HG03439 (cell line): ENCODE data around the gene ZFHX3.
"Not testable (repeated sequence)": the region's sequence is repeated elsewhere in the genome, so short reads cannot be mapped to it uniquely, and the experiment has no call there.

Experiments
- ATAC-seq: cut with Tn5 transposase; IDR thresholded peaks from one replicate; pipeline ENCODE4 v1.9.1; 2021; ENCODE audit warnings: mild to moderate bottlenecking, moderate library complexity; ENCODE audit not compliant: unreplicated experiment

Gene ZFHX3

DNA sequence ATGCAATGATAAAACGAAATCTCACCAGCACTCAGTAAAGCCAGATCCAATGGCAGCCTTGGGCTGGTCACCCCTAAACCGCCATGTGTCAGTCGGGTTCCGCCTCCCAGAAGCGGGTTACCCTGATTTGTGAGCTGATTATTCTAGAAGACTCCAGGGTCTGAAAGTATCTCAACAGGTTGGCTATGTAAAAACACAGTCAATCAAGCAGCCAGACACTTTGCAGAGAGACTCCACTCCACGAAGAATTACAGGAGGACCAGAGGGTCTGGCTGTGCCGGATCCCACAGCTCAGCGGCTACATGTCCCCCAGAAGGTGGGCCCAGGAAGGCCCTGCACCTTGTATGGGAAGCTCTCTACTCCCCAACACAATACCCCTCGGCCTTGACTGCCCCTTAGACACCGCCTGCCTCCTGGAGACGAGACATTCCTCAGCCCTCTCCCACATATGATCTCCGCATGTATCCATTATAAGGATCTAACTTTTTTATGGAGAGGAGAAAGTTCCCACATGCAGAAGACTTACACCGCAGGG is 23.3 kb downstream of the ZFHX3 start:
- ATAC-seq: no peak

DNA sequence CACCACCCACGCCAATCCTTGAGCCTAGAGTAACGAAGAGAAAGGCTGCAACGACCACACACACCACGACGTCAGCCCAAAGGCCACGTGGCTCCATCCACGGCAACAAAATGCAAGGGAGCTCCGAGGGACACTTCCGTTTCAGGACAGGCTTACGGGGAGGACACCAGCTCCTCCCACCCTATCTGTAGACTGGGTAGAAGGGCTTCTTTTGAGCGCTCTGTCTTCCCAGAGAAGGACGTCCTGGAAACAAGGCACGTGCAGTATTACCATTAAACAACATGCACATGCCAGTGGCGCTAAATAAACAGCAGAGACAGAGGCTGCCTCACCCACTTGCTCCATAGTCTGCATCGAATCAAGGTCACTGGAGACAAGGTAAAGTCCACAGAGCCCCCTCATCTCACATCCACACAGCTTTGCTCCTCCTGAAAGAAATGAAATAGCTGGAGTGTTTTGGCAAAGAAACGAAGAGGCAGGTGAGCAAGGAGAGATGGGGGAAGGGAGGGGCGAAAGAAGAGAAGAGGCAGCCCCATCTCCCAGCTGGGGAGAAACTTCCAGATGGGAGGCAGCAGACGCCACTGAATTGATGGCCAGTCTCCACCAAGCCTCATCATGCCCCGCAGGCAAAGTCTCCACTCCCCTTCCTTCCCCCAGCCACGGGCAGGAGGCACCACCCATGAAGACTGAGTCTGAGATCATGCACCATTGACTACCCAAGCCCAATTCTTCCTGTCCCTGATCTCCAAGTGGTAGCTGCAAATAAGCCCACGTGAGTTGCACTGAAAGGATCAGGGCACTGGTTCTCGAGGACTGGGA is 24.0 kb downstream of the ZFHX3 start:
- no peak for ATAC-seq

DNA sequence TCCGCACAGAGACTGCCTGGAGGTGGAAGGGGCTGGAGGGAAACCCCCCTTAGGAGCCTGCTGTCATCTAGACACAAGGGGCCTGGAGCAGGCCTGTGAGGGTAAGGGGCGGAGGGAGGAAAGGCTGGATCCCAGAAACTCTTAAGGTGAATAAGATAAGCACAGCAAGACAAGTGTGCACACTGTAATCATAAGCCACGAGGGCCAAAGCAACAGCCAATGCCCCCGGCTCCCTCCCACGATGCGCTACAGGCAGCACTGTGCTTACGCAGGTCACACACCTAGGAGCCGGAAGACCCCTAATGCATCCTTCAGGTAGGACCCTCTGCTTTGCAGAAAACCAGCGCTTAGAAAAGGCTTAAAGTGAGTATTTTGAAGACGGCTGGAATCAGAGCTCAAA is 24.6 kb downstream of the ZFHX3 start:
- ATAC-seq: no peak

DNA sequence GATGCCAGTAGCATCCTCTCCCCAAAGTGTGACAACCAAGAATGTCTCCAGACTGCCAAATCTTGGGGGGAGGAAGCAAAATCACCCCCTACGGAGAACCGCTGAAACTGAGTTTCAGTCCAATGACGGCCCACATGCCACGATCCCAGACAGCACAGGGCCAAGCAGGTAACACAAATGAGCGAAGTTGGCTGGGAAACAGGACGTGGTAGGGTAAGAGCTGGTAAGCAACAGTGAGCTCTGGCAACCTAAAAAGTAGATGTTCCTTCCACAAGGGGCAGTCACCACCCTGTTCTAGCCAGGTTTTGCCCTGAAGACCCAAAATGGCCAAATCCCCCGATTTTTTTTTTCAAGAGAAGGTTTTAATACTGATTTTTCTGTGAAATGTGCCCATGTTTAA is 25.4 kb downstream of the ZFHX3 start:
- ATAC-seq: no peak

DNA sequence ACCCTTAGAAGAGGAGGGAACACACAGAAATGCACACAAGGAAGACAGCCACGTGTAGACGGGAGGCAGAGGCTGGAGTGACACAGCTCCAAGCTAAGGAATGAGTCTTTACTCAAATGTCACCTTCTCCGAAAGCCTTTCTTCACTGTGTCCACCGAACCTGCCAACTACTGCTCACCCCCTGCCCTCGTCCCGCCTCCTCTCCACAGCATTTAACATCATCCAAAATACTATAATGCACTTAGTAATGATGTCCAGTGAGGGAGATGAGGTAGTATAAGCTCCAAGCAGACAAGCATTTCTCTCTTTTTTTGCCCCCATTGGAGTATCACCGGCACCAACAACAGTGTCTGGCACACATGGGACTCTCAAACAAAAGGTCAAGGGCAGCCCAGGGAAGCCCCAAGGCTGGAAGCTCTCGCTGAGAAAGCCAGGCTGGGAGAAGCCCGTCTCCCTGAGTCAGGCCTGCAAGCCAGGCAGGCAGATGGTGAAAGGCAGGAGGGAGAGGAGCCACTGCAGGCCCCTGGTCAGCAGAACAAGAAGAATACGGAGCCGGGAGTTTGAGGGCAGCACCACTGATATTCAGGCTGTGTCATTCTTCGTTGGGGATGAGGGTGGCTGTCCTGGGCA is 25.9 kb downstream of the ZFHX3 start:
- no peak for ATAC-seq

DNA sequence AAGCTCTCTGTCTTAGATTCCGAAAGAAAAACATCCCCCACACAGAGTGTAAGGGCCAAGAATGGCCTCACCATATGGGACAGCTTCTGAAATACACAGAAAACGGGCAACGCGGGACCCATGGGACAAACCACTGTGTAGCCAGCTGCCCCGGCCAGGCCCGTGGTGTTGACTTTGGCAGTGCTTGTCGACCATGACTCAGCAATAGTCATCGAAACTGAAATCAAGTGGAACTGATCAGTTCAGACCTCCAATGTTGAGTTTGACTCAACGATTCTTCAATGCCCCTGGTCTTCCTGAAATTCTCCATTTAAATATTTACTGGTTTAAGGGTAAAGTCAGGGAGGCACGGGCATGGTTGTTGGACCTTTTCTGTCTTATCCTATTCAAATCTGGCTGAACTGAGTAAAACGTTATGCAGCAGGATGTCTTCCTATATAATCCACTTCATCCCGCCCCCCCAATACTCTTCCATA is 27.5 kb downstream of the ZFHX3 start:
- ATAC-seq: no peak

DNA sequence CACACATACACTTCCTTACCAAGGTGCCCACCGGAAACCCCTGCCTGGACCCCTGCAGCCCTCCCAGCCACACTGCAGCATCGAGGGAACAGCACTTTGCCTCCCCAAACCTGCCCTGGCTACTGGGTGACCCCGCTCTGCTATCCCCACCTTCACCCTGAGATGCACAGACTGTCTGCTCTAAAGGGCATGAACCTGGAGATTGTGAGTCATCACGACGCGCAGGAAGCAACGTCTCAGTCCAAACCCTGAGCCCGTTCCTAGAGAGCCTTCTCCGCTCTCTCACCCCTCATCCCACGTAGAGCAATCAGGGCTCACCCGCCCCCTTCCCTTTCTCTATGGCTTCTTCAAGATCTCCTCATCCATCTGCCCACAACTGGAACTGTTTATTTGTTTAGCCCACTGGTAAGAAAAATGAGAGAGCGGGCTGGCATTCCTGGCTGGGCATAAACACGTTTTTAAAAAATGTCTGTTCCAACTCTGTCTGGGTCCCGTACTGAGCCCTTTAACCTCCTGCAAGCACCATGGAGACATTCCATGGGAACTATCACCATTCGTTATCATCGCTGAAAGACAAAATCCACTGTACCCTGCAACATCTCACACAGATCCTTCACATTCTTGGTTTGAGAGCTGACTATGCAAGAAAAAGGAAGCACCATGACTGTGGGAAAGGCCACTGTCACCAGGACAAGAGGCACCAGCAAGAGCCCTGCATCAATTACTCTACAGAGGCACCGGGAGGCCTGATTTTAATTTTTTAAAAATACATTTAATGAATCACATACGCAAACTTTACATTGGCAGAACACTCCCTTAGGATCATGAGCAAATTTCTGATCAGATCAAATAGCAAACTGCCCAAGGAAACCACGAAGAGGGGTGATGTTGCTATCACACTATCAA is 28.2 kb downstream of the ZFHX3 start:
- ATAC-seq: no peak

DNA sequence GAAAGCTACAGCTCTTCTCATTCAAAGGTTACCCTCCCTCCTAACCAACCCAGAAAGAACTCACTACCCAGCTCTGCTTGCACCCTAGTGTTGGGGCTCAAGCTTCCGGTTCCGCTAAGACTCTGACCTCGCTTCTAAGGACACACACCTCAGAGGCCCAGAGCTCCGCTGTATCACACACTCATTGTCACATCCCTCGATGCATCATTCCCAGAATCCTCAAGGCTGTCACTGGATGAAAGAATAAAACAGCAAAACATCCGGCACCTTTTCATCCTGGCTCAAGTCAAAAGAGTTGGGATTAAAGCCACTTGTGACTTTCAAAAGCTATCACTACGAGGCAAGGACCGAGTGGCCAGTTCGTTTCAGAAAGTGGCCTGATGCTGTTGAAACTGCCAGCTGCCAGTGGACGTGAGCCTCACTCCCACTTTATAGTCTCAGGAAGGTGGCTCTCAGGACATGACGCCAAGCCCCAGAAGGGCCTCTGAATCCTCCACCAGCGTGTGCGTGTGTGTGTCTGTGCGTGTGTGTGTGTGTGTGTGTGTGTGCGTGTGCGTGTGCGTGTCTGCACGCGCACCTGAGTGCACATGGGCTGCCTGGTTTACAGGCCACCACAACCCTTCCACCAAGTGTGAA is 29.0 kb downstream of the ZFHX3 start:
- ATAC-seq: no peak

DNA sequence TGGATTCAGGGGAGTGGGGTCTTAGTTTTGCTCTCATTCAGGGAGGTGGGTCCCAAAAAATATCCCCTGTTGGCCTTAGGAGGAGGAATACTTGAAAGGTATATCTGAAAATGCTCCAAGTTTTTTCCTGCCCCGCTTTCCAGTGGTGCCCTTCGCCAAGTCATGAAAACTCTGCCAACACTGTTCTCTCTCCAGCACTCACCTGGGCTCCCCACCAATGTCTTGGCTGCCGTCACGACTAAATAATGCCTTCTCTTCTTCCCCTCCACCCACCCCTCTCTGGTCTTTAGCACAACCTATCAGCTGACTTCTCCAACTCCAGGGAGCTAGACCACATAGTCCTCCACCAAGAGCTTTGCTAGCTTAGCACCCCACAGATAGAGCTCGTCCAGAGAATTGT is 30.6 kb downstream of the ZFHX3 start:
- ATAC-seq: no peak

DNA sequence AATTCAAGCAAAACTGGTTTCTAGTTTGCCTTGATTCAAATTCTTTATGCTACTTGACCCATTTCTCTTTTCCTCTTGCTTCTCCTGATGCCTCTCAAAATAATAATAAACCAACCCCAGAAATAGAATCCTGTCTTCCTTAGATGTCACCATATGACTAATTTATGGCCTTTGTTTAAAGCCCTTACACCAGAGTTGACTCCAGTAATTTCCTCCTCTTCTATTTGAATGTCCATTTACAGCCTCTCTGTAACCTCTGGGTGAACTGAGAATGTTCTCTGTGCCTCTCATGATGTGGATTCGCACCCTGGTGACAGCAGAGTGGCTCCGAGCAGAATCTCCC is 31.5 kb downstream of the ZFHX3 start:
- ATAC-seq: peak; percentile 35

DNA sequence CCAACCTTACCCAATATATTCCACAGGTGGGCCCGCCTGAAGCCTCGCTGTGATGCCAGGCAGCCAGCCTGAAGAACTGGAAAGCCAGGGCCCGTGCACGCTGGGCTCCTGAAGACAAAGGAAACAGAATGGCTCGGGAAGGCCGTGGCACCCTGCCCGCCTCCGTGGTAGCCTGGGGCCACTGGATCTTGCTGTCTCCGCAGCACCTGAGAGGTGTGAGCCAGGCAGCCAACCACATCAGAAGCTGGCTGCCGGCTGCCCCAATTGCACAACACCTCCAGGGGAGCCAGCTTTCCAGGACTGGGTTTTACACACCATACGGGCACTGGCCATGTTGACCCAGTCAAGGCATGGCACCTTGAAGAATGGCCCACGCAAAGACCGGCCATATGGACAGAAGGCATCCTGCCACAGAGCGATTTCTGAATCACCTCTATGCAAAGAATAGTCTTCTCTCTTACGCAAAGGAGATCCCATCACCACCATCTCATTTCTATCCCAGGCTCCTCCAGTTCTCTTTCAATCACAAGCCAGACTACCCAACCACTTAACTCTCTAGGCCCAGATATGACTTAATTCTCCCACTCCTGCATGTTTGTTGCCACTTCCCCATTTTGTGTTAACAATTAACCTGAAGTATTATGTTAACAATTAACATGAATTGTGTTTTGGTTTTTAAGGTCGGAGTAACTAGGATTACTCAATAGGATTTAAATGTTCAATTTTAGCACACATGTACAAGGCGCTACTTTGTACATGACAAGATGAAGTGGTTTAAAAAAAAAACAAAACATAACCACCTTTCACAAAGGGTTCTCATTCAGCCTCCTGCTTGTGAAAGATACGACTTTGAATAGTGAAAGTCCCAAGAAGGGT is 32.1 kb downstream of the ZFHX3 start:
- ATAC-seq: peak; percentile 65

DNA sequence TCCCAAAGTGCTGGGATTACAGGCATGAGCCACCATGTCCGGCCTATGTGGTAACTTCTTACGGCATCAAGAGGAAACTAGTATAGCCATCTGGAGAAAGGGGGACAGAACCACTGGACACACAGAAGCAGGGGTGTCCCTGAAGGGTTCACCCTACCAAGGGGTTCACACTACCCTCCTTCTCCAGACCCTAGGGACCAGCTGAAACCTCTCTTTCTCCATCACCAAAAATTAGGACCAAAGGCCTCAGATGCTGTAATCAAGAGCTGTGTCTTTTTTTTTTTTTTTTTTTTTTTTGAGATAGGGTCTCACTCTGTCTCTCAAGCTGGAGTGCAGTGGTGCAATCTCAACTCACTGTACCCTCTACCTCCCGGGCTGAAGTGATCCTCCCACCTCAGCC is 33.2 kb downstream of the ZFHX3 start:
- ATAC-seq: no peak

DNA sequence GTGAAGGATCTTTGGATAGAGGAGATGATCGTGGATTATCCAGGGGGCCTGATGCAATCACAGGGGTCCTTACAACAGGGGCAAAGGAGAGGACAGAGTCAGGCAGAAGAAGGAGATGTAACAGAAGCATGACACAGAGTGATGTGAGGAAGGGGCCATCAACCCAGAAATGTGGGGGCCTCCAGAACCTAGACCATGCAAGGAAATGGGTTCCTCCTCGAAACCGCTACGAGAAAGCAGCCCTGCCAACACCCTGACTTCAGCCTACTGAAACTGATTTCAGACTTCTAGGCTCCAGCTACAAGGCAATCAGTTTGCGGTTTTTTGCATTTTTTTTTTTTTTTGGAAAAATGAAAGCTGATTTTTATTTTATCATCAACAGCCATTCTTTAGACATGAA is 34.0 kb downstream of the ZFHX3 start:
- ATAC-seq: no peak

DNA sequence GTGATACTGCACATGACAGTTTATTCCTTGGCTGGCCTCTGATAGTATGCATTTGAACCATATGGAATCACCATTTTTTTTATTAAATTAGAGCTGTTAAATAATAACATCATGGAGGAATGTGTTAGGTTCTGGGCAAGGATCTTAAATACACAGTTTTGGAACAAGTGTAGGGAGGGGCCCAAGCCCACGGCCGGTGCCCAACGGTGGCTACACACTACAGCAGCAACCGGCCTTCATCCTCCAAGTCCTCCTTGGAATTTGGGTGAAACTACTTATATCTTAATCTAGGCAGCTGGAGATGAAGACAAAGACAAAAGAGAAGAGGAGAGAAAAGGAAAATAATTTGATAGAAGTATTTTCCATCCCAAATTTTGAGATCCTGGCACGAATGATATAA is 35.6 kb downstream of the ZFHX3 start:
- ATAC-seq: no peak

DNA sequence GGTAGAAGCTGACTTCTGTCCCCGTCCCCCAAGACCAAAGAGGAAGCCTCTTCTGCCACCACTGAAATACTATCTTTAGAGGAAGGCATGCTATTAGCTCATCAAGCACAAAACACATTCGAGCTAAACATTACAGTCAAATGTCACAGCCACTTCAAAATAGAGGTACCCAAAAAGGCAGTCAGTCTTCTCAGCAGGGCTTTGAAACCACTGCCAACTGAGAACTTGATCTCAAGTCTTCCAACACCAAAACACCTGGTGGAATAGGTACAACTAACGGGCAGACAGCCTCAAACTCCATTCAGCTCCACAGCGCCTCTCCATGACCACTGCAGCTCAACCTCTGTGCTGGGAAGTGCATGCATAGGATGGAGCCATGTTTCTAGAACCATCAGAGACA is 36.0 kb downstream of the ZFHX3 start:
- no peak for ATAC-seq

DNA sequence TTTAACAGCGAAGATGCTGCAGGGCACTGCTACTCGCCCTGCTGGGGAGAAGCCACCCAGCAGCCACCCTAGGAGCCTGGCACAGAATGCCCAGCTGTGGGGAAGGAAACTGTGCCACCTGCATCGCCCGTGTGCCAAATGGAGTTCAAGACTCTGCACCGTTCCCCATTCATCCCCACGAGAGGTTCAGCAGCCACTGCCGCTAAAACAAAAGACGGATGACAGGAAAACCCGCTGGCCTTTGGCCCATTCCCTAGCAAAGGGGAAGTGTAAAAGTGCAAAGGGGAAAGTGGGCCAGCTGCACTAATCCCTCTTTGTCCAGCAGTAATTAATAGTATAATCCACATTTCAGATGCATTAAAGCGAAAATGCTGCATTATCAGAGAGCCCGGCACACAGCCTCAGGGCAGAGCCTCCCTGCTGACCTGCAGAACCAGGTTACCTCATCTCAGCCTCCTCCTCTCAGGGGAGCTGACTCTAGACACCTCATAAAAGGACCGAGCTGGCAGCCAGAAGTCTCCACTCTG is 37.7 kb downstream of the ZFHX3 start:
- ATAC-seq: no peak

DNA sequence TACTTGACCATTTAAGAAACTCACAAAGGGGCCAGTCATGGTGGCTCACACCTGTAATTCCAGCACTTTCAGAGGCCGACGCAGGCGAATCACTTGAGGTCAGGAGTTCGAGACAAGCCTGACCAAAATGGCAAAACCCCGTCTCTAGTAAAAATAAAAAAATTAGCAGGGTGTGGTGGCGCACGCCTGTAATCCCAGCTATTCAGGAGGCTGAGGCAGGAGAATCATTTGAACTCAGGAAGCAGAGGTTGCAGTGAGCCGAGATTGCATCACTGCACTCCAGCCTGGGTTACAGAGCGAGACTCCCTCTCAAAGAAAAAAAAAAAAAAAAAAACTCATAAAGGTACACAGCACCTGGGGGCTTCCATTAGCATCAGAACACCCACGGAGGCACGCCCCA is 38.2 kb downstream of the ZFHX3 start:
- ATAC-seq: not testable (repeated sequence)

DNA sequence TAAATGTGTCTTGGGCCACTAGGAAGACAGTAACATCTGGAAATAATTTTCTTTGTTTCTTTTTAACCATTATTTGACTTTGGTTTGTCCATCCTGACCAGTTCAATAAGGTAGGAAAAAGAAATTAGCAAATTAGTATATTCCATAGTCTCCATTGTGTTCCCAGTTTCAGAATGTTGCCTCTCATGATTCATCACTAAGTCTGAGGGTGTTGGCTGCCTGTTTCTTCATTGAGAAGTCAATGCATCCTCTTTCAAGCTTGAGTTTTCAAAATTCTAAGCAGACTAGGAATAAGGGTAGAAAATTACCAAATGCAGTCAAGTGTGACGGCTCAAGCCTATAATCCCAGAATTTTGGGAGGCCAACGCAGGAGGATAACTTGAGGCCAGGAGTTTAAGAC is 41.9 kb downstream of the ZFHX3 start:
- ATAC-seq: no peak

DNA sequence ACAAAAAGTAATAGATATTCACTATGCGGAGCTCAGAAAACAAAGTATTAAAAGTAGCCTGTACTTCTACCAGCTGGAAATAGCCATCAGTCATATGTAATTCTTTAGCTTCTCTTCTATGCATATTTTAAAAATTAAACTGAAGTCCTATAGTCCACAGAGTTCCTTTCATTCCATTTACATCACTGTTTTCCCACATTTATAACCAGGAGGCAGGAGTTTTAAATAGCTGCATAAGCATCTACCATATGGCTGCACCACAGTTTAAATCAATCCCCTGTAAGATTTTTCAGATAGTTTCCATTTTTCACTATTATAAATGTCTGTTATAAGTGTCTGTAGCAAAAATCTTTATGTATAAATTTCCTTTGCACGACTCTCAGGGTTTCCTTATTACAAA is 45.1 kb downstream of the ZFHX3 start:
- no peak for ATAC-seq
